HG03108 (cell line): Measurements from ENCODE around the gene FAM209A.
A peak's percentile ranks its signal among the peaks of the same experiment; 100 is the strongest.
"Not testable (repeated sequence)": the region's sequence is repeated elsewhere in the genome, so short reads cannot be mapped to it uniquely, and the experiment has no call there.

Experiments used
- ATAC-seq: cut with Tn5 transposase; IDR thresholded peaks from one replicate; pipeline ENCODE4 v1.9.1; 2021; ENCODE audit warnings: moderate library complexity; ENCODE audit not compliant: unreplicated experiment

Gene FAM209A

DNA sequence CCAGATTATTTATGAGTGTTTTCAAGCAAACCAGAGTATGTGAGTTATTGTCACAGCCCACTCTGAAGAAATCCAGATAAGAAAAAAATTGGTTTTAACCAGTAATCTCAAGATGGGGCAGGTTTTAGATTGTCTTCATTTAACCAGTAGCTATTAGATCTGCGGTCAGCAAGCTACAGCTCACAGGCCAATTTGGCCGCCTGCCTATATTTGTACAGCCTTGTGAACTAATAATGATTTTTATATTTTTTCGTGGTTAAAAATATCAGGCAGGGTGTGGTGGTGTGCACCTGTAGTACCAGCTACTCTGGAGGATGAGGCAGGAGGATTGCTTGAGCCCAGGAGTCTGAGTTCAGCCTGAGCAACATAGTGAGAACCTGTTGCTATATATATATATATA, 13.5 kb downstream of the FAM209A start:
- ATAC-seq = no peak

DNA sequence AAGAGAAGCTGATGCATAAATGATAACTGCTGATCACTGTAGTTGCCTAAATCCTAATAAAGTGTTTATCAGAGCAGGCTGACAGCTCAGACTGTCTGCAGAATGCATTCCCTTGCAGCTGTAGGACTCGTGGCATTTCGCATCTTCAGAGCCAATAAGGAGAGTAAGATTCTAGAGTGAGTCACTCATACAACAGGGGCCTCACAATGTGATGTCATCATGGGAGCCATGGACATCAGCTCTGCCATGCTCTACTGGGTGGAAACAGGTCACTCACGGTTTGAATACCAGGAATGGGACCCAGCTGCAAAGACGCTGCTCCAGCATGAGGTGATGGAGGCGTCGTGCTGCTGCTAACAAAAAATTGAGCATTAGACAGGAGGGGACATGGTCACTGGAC, 15.9 kb downstream of the FAM209A start:
- ATAC-seq = no peak

DNA sequence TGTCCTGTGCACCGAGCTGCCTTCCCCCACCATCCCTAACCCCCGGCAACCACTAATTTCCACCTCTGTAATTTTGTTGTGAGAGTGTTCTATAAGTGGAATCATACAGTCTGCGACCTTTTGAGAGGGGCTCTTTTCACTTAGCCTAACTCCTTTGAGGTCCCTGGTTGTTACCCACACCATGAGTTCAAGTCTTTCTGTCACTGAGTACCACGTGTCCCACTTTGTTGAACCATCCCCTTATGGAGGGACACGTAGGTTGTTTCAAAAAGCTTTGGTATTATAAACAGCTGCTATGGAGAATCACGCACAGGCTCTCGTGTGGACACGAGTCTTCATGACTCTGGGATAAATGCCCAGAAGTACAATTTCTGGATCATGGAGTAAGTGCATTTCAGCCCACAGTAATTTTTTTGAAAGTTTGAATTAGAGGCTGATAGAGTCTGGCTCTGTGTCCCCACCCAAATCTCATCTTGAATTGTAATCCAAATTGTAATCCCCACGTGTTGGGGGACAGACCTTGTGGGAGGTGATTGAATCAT, 18.0 kb downstream of the FAM209A start:
- ATAC-seq = no peak

DNA sequence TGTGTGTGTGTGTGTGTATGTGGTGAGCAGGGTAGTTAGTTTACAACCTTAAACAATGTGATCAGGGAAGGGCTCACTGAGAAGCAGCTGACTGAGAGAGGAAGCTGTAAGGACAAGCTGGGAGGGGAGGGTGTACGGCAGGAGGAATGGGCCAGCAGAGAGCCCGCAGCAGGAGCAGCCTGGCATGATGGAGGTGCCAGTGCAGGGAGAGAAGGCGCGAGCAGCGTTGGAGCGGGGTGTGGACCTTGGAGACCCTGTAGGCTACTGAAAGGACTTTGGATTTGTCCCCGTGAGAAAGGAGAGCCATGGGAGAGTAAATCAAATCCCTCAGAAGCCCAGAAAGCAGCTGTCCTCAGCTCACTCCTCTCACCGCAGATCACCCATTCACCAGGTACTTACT, 27.0 kb downstream of the FAM209A start:
- no peak for ATAC-seq

DNA sequence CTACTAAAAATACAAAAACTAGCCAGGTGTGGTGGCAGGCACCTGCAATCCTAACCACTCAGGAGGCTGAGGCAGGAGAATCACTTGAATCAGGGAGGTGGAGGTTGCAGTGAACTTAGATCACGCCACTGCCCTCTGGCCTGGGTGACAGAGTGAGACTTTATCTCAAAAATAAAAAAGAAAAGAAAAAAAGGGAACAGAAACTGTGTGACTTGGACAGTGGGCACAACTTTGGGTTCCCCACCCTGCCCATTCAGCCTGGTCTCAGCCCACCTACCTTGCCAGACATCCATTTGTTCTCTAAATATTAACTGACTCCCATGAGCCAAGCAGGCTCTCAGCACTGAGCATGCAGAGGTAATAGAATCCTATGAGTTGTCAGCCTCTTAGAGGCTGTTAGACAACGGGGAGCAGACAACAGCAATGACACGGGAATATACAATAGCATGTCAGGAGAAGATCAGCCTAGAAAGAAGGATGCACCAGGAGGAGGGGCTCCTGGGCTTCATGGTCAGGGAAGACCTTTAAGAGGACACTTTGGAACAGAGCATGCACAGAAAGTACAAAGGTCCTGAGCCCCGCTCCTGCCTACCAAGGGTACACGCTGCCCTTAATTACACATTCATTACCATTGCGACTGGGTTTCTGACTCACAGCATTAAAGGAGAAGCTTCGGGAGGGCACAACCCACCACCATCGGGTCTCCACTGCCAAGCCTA, 28.5 kb downstream of the FAM209A start:
- ATAC-seq = no peak

DNA sequence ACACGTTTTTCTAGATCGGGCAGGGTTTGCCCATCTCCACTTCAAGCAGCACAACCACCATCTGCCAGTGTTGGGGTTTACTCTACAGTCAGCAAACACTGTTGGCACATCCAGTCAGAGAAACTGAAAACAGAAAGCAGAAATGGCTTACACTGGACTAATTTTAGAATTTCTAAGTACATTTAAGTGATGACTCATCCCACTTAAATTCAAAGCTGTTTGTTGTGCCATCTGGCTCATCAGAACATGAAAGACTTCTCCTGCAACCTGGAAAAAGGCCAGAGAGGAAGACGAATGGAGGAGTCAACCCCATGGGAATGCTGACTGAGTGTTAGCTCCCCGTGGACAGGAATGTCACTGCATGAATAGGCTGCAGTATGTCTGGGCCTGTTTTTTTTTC, 30.3 kb downstream of the FAM209A start:
- ATAC-seq = peak; percentile 88

DNA sequence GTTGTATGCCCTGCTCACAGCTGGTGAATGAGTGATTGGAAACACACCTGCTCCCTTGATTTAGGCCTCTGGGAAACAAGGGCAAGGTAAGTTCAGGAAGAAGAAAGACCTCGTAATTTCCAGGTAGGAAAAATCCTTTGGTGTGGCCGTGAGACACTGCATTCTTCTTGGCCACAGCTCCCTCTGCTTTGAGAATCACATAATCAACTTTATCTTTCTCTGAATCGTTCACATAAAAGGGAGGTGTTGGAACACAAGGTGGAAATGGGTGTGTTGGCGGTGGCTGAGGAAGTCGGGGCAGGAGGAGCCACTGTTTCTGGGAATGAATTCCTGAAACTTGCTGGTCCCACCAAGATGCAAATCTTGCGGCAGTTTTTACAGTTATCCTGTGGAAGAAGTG, 34.4 kb downstream of the FAM209A start:
- ATAC-seq = no peak

DNA sequence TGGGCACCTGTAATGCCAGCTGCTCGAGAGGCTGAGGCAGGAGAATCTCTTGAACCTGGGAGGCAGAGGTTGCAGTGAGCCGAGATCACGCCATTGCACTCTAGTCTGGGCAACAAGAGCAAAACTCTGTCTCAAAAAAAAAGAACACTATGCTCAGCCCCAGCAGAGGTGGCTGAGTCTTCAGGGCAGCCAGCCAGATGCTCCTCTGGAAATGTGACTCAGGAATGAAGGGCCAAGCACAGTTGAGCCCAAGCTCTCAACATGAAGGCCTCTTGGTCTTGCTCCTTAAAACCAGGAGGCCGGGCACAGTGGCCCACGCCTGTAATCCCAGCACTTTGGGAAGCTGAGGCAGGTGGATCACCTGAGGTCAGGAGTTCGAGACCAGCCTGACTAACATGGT, 40.0 kb downstream of the FAM209A start:
- ATAC-seq = not testable (repeated sequence)

DNA sequence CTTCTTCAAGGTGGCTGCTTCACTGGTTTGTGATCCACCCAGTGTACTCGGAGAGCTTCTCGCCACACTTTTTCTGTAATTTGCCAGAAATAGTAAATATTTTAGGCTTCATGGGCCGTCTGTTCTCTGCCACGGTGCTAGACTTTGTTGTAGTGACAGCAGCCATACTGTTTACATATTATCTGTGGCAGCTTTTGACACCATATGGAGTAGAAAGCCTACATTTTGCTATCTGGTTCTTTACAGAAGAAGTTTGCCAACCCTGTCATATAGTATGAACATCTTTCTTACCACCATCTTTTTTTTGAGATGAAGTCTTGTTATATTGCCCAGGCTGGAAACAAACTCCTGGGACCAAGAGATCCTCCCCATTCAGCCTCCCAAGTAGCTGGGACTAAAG, 41.0 kb downstream of the FAM209A start:
- ATAC-seq = no peak

DNA sequence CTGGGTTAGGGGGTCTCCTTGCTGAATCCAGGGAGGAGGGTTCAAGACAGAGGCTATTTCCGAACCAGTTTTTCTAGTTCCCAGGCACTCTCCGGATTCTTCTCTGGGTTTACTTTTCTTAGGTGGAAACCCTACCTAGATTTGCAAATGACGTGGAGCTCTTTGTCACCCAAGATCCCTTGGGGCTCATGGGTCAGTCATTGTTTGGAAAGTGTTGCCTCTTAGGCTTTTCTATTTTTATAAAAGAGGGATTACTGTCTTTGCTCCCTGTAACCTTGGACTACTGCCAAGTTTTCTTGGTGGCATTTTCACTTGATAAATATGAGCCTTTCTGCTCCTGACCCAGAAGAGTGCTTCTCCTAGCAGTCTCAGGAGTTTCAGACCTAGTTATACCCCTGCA, 42.1 kb downstream of the FAM209A start:
- no peak for ATAC-seq

DNA sequence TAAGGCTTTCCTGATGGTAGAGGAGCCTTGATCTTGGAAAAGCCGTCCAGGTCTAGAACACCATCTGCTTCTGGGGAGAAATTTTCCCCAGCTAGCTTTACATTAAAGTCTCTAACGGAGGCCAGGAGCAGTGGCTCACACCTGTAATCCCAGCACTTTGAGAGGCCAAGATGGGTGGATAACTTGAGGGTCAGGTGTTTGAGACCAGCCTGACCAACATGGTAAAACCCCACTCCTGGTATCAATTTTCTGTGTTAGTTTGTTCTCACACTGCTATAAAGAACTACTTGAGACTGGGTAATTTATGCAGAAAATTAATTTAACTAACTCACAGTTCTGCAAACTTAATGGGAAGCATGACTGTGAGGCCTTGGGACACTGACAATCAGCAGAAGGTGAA, 46.3 kb downstream of the FAM209A start:
- no peak for ATAC-seq

DNA sequence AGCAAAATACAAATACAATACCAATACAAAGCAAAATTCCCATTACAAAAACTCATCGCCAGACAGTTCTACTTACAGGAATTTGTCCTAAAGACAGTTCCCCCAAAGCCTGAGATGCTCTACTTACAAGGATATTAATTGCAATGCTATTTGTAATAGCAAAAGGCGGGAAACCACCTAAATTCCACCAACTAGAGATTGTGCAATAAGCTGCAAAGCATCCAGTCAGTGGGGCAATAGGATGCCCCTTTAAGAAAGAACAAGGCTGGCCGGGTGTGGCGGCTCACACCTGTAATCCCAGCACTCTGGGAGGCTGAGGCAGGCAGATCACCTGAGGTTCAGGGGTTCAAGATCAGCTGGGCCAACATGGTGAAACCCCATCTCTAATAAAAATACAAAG, 47.6 kb downstream of the FAM209A start:
- no peak for ATAC-seq

DNA sequence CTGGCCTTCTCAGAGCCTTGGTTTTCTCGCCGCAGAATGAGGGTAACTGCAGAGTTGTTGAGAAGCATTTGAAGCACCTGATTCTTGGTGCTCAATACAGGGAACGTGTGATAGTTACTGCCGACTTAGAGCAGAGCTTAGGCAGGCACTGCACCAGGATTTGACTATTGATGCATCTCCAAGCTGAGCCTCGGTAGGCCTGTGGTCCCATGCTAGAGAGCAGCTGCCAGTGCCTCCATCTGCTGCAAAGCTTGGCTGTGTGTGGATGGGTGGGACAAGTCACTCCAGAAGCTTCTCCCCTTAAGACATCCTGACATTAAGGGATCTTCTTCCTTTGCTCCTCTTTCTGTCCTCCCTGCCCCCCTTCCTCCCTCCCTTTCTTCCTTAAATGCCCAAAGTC, 49.4 kb downstream of the FAM209A start:
- no peak for ATAC-seq

DNA sequence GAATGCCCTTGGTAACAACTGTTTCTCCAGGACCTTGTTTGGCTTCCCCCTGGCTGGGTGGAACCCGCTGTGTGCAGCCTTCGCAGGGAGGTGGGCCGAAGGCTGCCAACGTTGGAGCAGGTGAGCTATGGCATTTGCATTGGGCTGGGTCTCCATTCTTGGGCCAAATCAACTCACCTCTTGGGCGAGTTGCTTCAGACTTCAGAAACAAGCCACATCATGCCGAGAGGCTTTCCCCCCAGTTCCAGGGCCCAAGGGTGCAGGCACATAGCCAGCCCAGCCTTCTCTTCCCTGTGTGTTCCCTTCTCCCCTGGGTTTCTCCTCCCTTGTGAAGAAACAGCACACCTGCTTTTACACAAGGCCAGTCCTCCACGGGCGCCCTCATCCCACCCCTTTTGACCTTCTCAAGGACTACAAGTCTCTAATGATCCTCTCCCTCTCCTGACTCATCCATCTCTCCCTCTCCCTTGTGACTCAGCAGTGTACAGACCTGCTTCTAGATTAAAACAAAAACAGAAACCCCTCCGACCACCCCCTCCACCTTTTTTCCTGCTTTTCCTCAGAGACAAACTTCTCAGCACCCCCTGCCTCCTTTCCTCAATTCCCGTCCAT, 50.1 kb downstream of the FAM209A start:
- no peak for ATAC-seq

DNA sequence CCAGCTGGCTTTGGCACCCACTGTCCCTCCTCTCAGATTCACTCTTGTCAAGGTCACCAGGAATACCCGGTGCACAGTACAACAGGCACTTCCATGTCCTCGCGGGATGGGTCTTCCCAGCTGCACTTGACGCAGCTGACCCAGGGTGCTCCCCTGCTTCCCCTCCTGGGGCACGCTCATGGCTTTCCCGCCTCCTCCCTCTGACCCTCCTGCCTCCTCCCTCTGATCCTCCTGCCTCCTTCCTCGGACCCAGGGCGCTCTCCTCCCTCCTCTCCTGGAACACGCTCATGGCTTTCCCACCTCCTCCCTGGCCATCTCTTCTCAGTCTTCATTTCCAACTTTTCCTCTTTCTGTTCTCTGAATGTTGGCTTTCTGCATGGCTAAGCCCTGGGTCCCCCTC, 50.6 kb downstream of the FAM209A start:
- no peak for ATAC-seq
